ENCODE data around the gene AHRR.
A peak's percentile ranks its signal among the peaks of the same experiment; 100 is the strongest.

The AHRR gene

GRCh38 chr5:415928-416635, 94.6 kb downstream of the AHRR start:
- DNase-seq (ENCODE audit: low spot score): no peak

- DNase-seq (ENCODE audit: low spot score): no peak
Measured at GRCh38 chr5:416636-416960, 95.1 kb downstream of the AHRR start.

- peak; percentile 2 for DNase-seq (ENCODE audit: low spot score)
Measured at GRCh38 chr5:417301-418161, 96.0 kb downstream of the AHRR start.

GRCh38 chr5:418162-419121, 96.9 kb downstream of the AHRR start:
- DNase-seq (ENCODE audit: low spot score): no peak

- DNase-seq (ENCODE audit: low spot score): no peak
Measured at GRCh38 chr5:419970-420369, 98.5 kb downstream of the AHRR start.

GRCh38 chr5:420632-421286, 99.2 kb downstream of the AHRR start:
- DNase-seq (ENCODE audit: low spot score): no peak

GRCh38 chr5:421287-421880, 99.9 kb downstream of the AHRR start:
- no peak for DNase-seq (ENCODE audit: low spot score)

GRCh38 chr5:421901-422300, 100.4 kb downstream of the AHRR start:
- DNase-seq (ENCODE audit: low spot score): no peak

GRCh38 chr5:422323-423232, 101.1 kb downstream of the AHRR start:
- no peak for DNase-seq (ENCODE audit: low spot score)

GRCh38 chr5:423233-423565, 101.7 kb downstream of the AHRR start:
- DNase-seq (ENCODE audit: low spot score): no peak

- no peak for DNase-seq (ENCODE audit: low spot score)
Measured at GRCh38 chr5:423626-424261, 102.2 kb downstream of the AHRR start.

GRCh38 chr5:424301-425110, 103.0 kb downstream of the AHRR start:
- no peak for DNase-seq (ENCODE audit: low spot score)

GRCh38 chr5:425714-426113, 104.2 kb downstream of the AHRR start:
- DNase-seq (ENCODE audit: low spot score): peak; percentile 15

- no peak for DNase-seq (ENCODE audit: low spot score)
Measured at GRCh38 chr5:426392-426976, 105.0 kb downstream of the AHRR start.

GRCh38 chr5:427415-428087, 106.0 kb downstream of the AHRR start:
- DNase-seq (ENCODE audit: low spot score): no peak

- no peak for DNase-seq (ENCODE audit: low spot score)
Measured at GRCh38 chr5:428219-428618, 106.7 kb downstream of the AHRR start.

GRCh38 chr5:428754-429452, 107.4 kb downstream of the AHRR start:
- no peak for DNase-seq (ENCODE audit: low spot score)

Measured in cerebellar cortex (tissue), 1 donor.